Hepatocyte (in vitro differentiated cells): Measurements from ENCODE around the gene FIGNL2. TPM values are rescaled to one million over a fixed set of nuclear protein-coding genes. Genes with fewer than 3 reads are reported as not detected.

Experiments
- DNase-seq: peaks from one replicate; pipeline ENCODE4 v3.0.0-alpha.2; 2016; ENCODE audit warnings: low spot score
- H2AFZ ChIP-seq: fragments of 200-600 bp; sonication (generic); 2 replicates; pipeline ENCODE4 v1.6.0; 2016; ENCODE audit warnings: antibody characterized with exemption, mild to moderate bottlenecking
- H3K27ac ChIP-seq: fragments of 200-600 bp; sonication (generic); 2 replicates; pipeline ENCODE4 v1.5.1; 2016; ENCODE audit warnings: mild to moderate bottlenecking
- H3K27me3 ChIP-seq: fragments of 200-600 bp; sonication (generic); 2 replicates; pipeline ENCODE4 v1.6.1; 2016
- H3K36me3 ChIP-seq: fragments of 200-600 bp; sonication (generic); replicated peaks from 2 replicates; pipeline ENCODE4 v1.5.1; 2016; ENCODE audit warnings: low read depth; ENCODE audit not compliant: insufficient read depth
- H3K4me1 ChIP-seq: fragments of 200-600 bp; sonication (generic); 2 replicates; pipeline ENCODE4 v1.5.1; 2016; ENCODE audit warnings: mild to moderate bottlenecking, moderate library complexity; ENCODE audit not compliant: insufficient read depth
- H3K4me2 ChIP-seq: fragments of 200-600 bp; sonication (generic); 2 replicates; pipeline ENCODE4 v1.6.0; 2016
- H3K4me3 ChIP-seq: fragments of 200-600 bp; sonication (generic); 2 replicates; pipeline ENCODE4 v1.5.1; 2016; ENCODE audit warnings: mild to moderate bottlenecking
- H3K79me2 ChIP-seq: fragments of 200-600 bp; sonication (generic); 2 replicates; pipeline ENCODE4 v1.6.0; 2017; ENCODE audit warnings: mild to moderate bottlenecking
- H3K9me2 ChIP-seq: fragments of 200-600 bp; sonication (generic); replicated peaks from 2 replicates; pipeline ENCODE4 v1.6.0; 2017; ENCODE audit warnings: mild to moderate bottlenecking; ENCODE audit not compliant: insufficient read depth
- H3K9me3 ChIP-seq: fragments of 200-600 bp; sonication (generic); 2 replicates; pipeline ENCODE4 v1.5.1; 2016; ENCODE audit warnings: low read depth, mild to moderate bottlenecking
- H4K20me1 ChIP-seq: fragments of 200-600 bp; sonication (generic); 2 replicates; pipeline ENCODE4 v1.6.0; 2016; ENCODE audit warnings: mild to moderate bottlenecking; ENCODE audit not compliant: insufficient read depth, poor library complexity, severe bottlenecking
- EZH2 ChIP-seq: fragments of 200-600 bp; sonication (generic); IDR thresholded peaks from 2 replicates; pipeline ENCODE4 v1.6.1; 2016; ENCODE audit warnings: antibody characterized with exemption, mild to moderate bottlenecking, borderline replicate concordance
- EZH2phosphoT487 ChIP-seq: fragments of 200-600 bp; sonication (generic); IDR thresholded peaks from one replicate; pipeline ENCODE4 v1.6.1; 2018; ENCODE audit warnings: antibody characterized with exemption, mild to moderate bottlenecking, low read depth, moderate library complexity; ENCODE audit not compliant: unreplicated experiment, severe bottlenecking
- WGBS: methylation state at CpG from one replicate; pipeline ENCODE4 v1.1.6; 2016; ENCODE audit warnings: low lambda C conversion rate; ENCODE audit errors: missing lambda C conversion rate; 5-methylcytosine and 5-hydroxymethylcytosine counted together
- polyA plus RNA-seq: library from polyadenylated mRNA; unstranded; fragments of >200 nt; fragmentation: Nextera tagmentation; extraction: Ambion mirVana; gene quantifications from 2 replicates; pipeline ENCODE4 v1.2.1, GENCODE V29; 2016
- total RNA-seq: library from RNA; depleted of rRNA; stranded (reverse); fragments of >200 nt; gene quantifications from 2 replicates; pipeline ENCODE4 v1.2.3, GENCODE V29; 2014
- TF ChIP-seq, protein P1 (sequence below): fragments of 200-600 bp; sonication (generic); IDR thresholded peaks from 2 replicates; pipeline ENCODE4 v1.5.1; 2016; ENCODE audit warnings: antibody characterized with exemption, mild to moderate bottlenecking; ENCODE audit not compliant: poor library complexity

The FIGNL2 gene
- total and polyA plus RNA-seq, 2 experiments from 2014 or later = 1.1 to 3.2 TPM

DNA sequence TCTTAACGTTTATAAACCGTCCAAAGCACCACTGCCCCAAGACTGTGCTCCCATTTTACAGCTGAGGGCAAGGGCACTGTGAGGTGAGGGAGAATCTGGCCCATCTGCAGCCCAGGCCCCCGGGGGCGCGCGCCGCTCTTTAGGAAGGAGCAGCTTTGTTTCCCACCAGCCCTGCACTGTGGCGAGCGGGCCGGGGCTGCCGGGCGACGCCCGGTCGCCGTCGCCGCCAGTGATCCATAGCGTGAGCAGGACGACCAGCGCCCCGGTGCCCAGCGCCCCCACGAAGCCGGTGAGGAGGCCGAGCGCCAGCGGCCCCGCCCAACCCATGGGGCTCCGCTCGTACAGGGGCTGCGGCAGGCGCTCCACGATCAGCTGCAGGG lies 34.6 kb downstream of the FIGNL2 start:
- Histone ChIP-seq H3K9me2 (no peaks in the 10 kb centered on the region), H3K27ac (no peak overlapping the region), H3K4me2 (peak overlapping the region; percentile 94), H3K4me1 (no peaks in the 10 kb centered on the region), H2AFZ (peak overlapping the region; percentile 78), H3K27me3 (no peaks in the 10 kb centered on the region), H3K36me3 (no peaks in the 10 kb centered on the region), H3K79me2 (no peaks in the 10 kb centered on the region), H4K20me1 (no peaks in the 10 kb centered on the region), H3K4me3 (no peak overlapping the region), H3K9me3 (no peaks in the 10 kb centered on the region)
- TF ChIP-seq, protein P1, sequence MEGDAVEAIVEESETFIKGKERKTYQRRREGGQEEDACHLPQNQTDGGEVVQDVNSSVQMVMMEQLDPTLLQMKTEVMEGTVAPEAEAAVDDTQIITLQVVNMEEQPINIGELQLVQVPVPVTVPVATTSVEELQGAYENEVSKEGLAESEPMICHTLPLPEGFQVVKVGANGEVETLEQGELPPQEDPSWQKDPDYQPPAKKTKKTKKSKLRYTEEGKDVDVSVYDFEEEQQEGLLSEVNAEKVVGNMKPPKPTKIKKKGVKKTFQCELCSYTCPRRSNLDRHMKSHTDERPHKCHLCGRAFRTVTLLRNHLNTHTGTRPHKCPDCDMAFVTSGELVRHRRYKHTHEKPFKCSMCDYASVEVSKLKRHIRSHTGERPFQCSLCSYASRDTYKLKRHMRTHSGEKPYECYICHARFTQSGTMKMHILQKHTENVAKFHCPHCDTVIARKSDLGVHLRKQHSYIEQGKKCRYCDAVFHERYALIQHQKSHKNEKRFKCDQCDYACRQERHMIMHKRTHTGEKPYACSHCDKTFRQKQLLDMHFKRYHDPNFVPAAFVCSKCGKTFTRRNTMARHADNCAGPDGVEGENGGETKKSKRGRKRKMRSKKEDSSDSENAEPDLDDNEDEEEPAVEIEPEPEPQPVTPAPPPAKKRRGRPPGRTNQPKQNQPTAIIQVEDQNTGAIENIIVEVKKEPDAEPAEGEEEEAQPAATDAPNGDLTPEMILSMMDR = no peak
- TF ChIP-seq EZH2phosphoT487 = no peak
- no peak for TF ChIP-seq EZH2
- WGBS = 12% methylated on average over 8 of the region's 34 CpGs
- no peak for DNase-seq

DNA sequence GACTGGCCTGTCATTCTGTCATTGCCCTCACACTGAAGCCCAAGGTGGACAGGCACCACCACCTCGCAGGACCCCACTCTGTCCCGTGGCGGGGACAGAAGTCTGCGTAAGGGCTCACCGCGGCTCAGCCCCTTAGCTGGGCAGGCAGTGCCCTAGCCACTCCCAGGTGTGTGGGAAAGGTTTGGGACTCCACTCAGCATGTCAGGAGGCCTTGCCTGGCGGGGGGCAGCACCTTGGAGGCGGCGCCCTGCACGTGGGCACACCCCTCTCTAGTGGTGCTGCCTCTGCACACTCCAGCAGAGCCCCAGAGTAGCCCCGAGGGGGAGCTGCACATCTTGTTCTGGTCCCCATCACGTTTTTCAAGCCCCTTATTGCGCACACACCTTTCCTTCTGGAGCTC lies 35.6 kb downstream of the FIGNL2 start:
- Histone ChIP-seq H4K20me1 (no peaks in the 10 kb centered on the region), H3K9me2 (no peaks in the 10 kb centered on the region), H3K27me3 (no peaks in the 10 kb centered on the region), H3K4me3 (no peak overlapping the region), H3K79me2 (no peaks in the 10 kb centered on the region), H3K4me2 (no peak overlapping the region), H2AFZ (no peak overlapping the region), H3K4me1 (no peaks in the 10 kb centered on the region), H3K27ac (no peak overlapping the region), H3K9me3 (no peaks in the 10 kb centered on the region), H3K36me3 (no peaks in the 10 kb centered on the region)
- DNase-seq = no peak
- TF ChIP-seq, protein P1 = no peak
- TF ChIP-seq EZH2phosphoT487 (no peak), EZH2 (no peak)
- 82% methylated on average over 13 of the region's 13 CpGs for WGBS

DNA sequence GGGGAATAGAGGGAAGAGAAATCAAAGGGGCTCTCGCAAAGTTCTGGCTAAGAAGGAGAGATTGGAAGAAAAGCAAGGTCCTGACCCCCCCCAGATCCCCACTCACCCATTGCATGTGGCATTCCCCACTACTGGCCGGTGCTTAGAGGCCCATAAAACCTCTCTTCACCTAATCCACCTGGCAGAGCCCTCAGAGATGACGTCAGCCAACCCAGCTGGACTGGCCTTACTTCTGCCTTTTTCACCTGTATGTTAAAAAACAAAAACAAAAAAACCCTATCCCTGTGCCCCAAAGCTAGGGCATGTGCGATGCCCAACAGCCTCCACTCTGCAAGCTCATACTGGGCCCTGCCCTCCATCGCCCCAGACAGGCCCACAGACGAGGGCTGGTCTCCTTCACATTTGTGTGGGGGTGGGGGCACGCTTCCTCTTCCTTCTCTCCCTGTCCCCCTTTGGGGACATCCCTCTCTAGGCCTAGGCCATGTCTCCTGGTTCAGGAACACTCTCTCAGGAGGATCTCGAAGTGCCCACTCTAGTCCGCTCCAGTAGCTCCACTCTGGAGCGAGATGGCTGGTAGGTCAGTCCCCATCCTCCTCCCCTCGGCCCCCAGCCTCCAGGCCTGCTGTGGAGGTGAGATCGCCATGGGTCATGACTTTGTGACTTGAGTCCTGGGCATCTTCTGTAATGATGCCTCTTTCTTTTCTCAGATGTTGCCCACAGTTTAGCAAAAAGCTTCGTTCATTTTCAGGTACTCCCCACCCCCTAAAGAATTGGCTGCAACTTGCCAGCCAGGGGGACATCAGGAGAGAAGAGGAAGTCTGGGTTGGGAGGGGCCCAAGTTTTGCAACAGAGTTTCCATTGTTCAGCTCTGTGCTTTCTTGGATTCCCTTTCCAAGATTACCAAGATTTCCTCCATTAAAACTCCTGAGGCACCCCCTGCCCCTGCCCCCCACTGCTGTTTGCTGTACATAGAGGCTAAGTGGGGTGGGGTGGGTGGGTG lies 37.0 kb downstream of the FIGNL2 start:
- no peaks in the 10 kb centered on the region for H3K4me1 ChIP-seq
- no peaks in the 10 kb centered on the region for H3K36me3 ChIP-seq
- no peak overlapping the region for H3K4me3 ChIP-seq
- H4K20me1 ChIP-seq = no peaks in the 10 kb centered on the region
- H3K27ac ChIP-seq = no peak overlapping the region
- no peak overlapping the region for H2AFZ ChIP-seq
- 83% methylated on average over 12 of the region's 13 CpGs for WGBS
- TF ChIP-seq, protein P1 = no peak
- no peak for TF ChIP-seq EZH2
- H3K27me3 ChIP-seq = no peaks in the 10 kb centered on the region
- no peaks in the 10 kb centered on the region for H3K9me2 ChIP-seq
- H3K79me2 ChIP-seq = no peaks in the 10 kb centered on the region
- no peaks in the 10 kb centered on the region for H3K9me3 ChIP-seq
- DNase-seq = no peak
- no peak overlapping the region for H3K4me2 ChIP-seq
